Gastrocnemius medialis (tissue), 4 donors: ENCODE results near the gene HSPA8. TPM values are rescaled to one million over a fixed set of nuclear protein-coding genes. Genes with fewer than 3 reads are reported as not detected.

ENCODE experiments used
- ATAC-seq, 2 donors: fragments of 150-250 bp; one replicate each; pipeline ENCODE4 v1.9.1; 2016
- DNase-seq, 2 donors: peaks; one replicate each; pipeline ENCODE4 v3.0.0-alpha.2; 2019
- H3K27ac ChIP-seq, 4 donors: fragments of 200-600 bp; sonication (generic); 1 replicate in 1 of 4; 2 replicates in 3 of 4; pipeline ENCODE4 v1.5.1; 2016 to 2018; ENCODE audit warnings: mild to moderate bottlenecking in 2 of 4, moderate library complexity in 1 of 4
- H3K27me3 ChIP-seq, 3 donors: fragments of 200-600 bp; sonication (generic) in 2 of 3; 1 replicate in 1 of 3; 2 replicates in 2 of 3; pipeline versions ENCODE4 v1.5.1 to v1.6.0; 2016 to 2019; ENCODE audit warnings: mild to moderate bottlenecking in 1 of 3, moderate library complexity in 1 of 3
- H3K36me3 ChIP-seq, 2 donors: fragments of 200-600 bp; sonication (generic) in 1 of 2; one replicate each; pipeline ENCODE4 v1.5.1; 2017 to 2018
- H3K4me1 ChIP-seq, 2 donors: fragments of 200-600 bp; sonication (generic) in 1 of 2; one replicate each; pipeline ENCODE4 v1.5.1; 2016 to 2017; ENCODE audit warnings: mild to moderate bottlenecking in 2 of 2
- H3K4me3 ChIP-seq, 4 donors: fragments of 200-600 bp; sonication (generic) in 3 of 4; 1 replicate in 1 of 4; 2 replicates in 3 of 4; pipeline ENCODE4 v1.5.1; 2016 to 2019; ENCODE audit warnings: mild to moderate bottlenecking in 2 of 4
- H3K9me3 ChIP-seq, 3 donors: fragments of 200-600 bp; sonication (generic) in 2 of 3; 1 replicate in 1 of 3; 2 replicates in 2 of 3; pipeline ENCODE4 v1.5.1; 2016 to 2019
- POLR2A ChIP-seq, 2 donors: fragments of 450-650 bp; IDR thresholded peaks; one replicate each; pipeline ENCODE4 v1.6.1; 2017; ENCODE audit warnings: antibody characterized with exemption in 2 of 2, mild to moderate bottlenecking in 2 of 2, moderate library complexity in 2 of 2
- in situ Hi-C, 4 donors: fragments of 200-750 bp; cut with MboI; loops; one replicate each; pipeline versions ENCODE4 v1.15.0 to v1.8.0; 2017; ENCODE audit warnings: low sequenced_read_pairs in 4 of 4
- intact Hi-C: fragments of 100-400 bp; cut with DNase I; formaldehyde crosslinking; loops from one replicate; pipeline ENCODE4 v1.15.1; 2023; ENCODE audit warnings: low total_unique reads
- total RNA-seq, 4 donors: library from RNA; depleted of rRNA; stranded (reverse); fragments of >200 nt; gene quantifications; one replicate each; pipeline versions ENCODE4 v1.1.0 to v1.2.3, GENCODE V29; 2016
- TF ChIP-seq, protein P1 (sequence below), 5 experiments: fragments of 450-650 bp in 3 of 5; fragments of 200-600 bp in 2 of 5; sonication (generic) in 2 of 5; IDR thresholded peaks in 4 of 5; conservative IDR thresholded peaks in 1 of 5; 1 replicate in 4 of 5; 2 replicates in 1 of 5; pipeline ENCODE4 v1.5.1; 2016 to 2019; ENCODE audit warnings: antibody characterized with exemption in 5 of 5, mild to moderate bottlenecking in 3 of 5, moderate library complexity in 3 of 5

Gene HSPA8
- total RNA-seq, 4 donors from 2014 or later: 1,017 to 1,596 (median 1,399) TPM

DNA sequence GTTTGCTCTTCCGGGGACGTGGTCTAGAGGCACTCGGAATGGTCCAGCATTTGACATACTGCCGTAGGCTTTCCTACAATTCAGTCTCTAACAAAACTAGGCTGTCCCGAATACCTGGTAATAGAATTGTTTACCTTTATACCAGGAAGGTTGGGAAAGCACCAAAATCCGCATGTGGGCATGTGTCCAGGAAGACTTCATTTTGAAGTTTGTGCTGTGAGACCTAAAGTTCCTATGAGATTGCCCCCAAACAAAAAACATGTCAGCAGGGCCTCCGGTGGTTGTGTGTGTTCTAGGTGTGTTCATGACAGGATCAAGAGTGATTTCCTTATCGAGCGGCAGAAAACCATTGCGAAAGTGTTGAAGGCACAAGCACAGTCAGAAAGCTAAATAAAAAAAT, 26.1 kb downstream of the HSPA8 start:
- TF ChIP-seq, protein P1, sequence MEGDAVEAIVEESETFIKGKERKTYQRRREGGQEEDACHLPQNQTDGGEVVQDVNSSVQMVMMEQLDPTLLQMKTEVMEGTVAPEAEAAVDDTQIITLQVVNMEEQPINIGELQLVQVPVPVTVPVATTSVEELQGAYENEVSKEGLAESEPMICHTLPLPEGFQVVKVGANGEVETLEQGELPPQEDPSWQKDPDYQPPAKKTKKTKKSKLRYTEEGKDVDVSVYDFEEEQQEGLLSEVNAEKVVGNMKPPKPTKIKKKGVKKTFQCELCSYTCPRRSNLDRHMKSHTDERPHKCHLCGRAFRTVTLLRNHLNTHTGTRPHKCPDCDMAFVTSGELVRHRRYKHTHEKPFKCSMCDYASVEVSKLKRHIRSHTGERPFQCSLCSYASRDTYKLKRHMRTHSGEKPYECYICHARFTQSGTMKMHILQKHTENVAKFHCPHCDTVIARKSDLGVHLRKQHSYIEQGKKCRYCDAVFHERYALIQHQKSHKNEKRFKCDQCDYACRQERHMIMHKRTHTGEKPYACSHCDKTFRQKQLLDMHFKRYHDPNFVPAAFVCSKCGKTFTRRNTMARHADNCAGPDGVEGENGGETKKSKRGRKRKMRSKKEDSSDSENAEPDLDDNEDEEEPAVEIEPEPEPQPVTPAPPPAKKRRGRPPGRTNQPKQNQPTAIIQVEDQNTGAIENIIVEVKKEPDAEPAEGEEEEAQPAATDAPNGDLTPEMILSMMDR (IDR thresholded peaks at IDR 0.05 in 4 of 5, conservative IDR thresholded peaks at IDR 0.05 in 1 of 5): no peak
- no peak for TF ChIP-seq POLR2A (IDR thresholded peaks at IDR 0.05)
- Histone ChIP-seq H3K27ac (no peak overlapping the region), H3K4me3 (no peak overlapping the region), H3K36me3 (no peaks in the 10 kb centered on the region), H3K27me3 (no peaks in the 10 kb centered on the region), H3K4me1 (no peaks in the 10 kb centered on the region), H3K9me3 (no peaks in the 10 kb centered on the region)
- DNase-seq (no peak), ATAC-seq (no peak)
- in situ Hi-C loops: loop anchor here in 1 of 4 donors (25.0 kb wide), 1 partner anchor 449 kb away; no protein-coding TSS in a partner anchor
- intact Hi-C loops: no loop called here

DNA sequence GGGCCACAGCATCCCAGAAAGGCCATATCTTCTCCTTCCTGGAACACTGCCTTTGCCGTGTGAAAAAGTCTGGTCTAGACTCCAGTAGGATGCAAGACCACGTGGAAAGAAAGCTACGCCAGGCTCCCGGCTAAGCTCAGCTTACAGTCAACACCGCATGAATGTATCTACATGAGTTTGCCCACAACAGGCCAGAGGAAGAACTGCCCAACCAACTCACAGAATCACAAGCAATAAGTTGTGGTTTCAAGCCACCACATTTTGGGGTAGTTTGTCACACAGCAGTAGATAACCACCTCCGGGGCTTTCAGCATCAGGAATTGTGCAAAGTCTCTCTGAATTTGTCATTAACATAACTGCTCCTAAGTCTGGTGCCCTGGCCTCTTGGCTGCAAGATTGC, 27.3 kb downstream of the HSPA8 start:
- ATAC-seq (no peak), DNase-seq (no peak)
- TF ChIP-seq, protein P1 (IDR thresholded peaks at IDR 0.05 in 4 of 5, conservative IDR thresholded peaks at IDR 0.05 in 1 of 5): no peak
- TF ChIP-seq POLR2A (IDR thresholded peaks at IDR 0.05): no peak
- H3K9me3 ChIP-seq: no peaks in the 10 kb centered on the region
- H3K36me3 ChIP-seq: no peaks in the 10 kb centered on the region
- no peaks in the 10 kb centered on the region for H3K27me3 ChIP-seq
- no peak overlapping the region for H3K4me3 ChIP-seq
- no peaks in the 10 kb centered on the region for H3K4me1 ChIP-seq
- intact Hi-C loops: no loop called here
- in situ Hi-C loops: loop anchor here in 1 of 4 donors (25.0 kb wide), 1 partner anchor 447 kb away; no protein-coding TSS in a partner anchor
- no peak overlapping the region for H3K27ac ChIP-seq

DNA sequence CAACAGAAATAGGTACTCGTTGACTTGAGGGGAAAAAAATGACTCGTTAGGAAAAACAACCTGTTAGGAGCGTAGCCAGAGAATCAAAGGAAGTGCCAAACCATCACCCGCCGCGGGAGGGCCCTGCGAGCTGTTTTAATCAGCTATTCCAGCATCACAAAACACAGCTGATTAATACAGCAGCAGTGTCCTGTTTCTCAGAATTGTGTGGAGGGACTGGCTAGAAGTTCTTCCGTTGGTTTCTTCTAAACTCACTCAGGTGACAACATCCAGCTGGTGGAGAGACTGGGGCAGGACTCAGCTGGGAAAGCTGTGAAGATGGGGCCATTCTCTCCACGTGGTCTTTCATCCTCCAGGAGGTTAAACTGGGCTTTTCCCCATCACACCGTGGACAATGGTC, 28.0 kb downstream of the HSPA8 start:
- no peak overlapping the region for H3K4me3 ChIP-seq
- intact Hi-C loops (no loop called here), in situ Hi-C loops (loop anchor here in 1 of 4 donors (25.0 kb wide), 1 partner anchor 447 kb away; no protein-coding TSS in a partner anchor)
- ATAC-seq (no peak), DNase-seq (no peak)
- H3K9me3 ChIP-seq: no peaks in the 10 kb centered on the region
- no peaks in the 10 kb centered on the region for H3K4me1 ChIP-seq
- H3K36me3 ChIP-seq: no peaks in the 10 kb centered on the region
- H3K27ac ChIP-seq: no peak overlapping the region
- H3K27me3 ChIP-seq: no peaks in the 10 kb centered on the region
- no peak for TF ChIP-seq POLR2A (IDR thresholded peaks at IDR 0.05)
- TF ChIP-seq, protein P1 (IDR thresholded peaks at IDR 0.05 in 4 of 5, conservative IDR thresholded peaks at IDR 0.05 in 1 of 5): no peak

DNA sequence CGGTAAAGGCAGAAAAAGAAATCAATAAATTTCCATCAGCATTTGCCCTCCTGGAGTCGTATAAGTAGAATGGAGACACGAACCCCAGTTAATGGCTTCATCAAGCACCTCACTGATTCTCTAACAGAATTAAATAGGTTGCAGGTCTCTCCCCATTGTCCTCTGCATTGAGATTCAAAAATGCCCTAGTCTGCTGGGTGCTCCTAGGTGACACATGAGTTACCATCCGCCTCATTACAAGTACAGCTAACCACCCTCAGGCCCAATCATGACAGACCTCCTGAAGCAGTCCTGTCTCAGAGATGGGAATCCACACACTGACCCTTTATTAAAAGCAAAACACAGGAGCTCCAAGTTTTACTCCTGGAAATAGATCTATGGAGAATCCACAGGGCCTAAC, 31.4 kb downstream of the HSPA8 start:
- no peak for DNase-seq
- intact Hi-C loops: no loop called here
- no peaks in the 10 kb centered on the region for H3K9me3 ChIP-seq
- in situ Hi-C loops: loop anchor here in 1 of 4 donors (25.0 kb wide), 1 partner anchor 443 kb away; no protein-coding TSS in a partner anchor
- no peaks in the 10 kb centered on the region for H3K36me3 ChIP-seq
- TF ChIP-seq, protein P1 (IDR thresholded peaks at IDR 0.05 in 4 of 5, conservative IDR thresholded peaks at IDR 0.05 in 1 of 5): no peak
- TF ChIP-seq POLR2A (IDR thresholded peaks at IDR 0.05): no peak
- no peak overlapping the region for H3K4me3 ChIP-seq
- no peaks in the 10 kb centered on the region for H3K4me1 ChIP-seq
- H3K27ac ChIP-seq: no peak overlapping the region
- no peak for ATAC-seq
- H3K27me3 ChIP-seq: no peaks in the 10 kb centered on the region

DNA sequence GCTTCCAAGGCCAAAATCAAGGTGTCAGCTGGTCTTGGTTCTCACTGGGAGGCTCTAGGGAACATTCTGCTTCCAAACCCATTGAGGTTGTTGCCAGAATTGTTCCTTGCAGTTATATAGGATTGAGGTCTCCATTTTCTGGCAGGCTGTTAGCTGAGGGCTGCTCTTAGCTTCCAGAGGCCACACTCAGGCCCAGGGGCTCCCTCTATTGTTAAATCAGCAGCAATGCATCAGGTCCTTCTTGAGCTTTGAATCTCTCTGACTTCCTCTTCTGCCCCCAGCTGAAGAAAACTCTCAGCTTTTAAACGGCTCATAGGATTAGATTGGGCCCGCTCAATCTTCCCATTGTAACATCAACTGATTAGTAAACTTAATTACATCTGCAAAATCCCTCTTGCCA, 41.0 kb downstream of the HSPA8 start:
- Histone ChIP-seq H3K27ac (no peak overlapping the region), H3K4me1 (no peaks in the 10 kb centered on the region), H3K4me3 (no peak overlapping the region), H3K9me3 (no peaks in the 10 kb centered on the region), H3K27me3 (peaks cover 0 to 11% (median 0%) of the 10 kb centered on the region in 3 donors), H3K36me3 (no peaks in the 10 kb centered on the region)
- ATAC-seq (no peak), DNase-seq (no peak)
- in situ Hi-C loops: loop anchor here in 1 of 4 donors (10.0 kb wide), 1 partner anchor 156 kb away; no protein-coding TSS in a partner anchor
- TF ChIP-seq, protein P1 (IDR thresholded peaks at IDR 0.05 in 4 of 5, conservative IDR thresholded peaks at IDR 0.05 in 1 of 5): no peak
- no peak for TF ChIP-seq POLR2A (IDR thresholded peaks at IDR 0.05)
- intact Hi-C loops: loop anchor here (10.0 kb wide), 1 partner anchor 156 kb away; no protein-coding TSS in a partner anchor
